HL-60 (cell line): ENCODE results near the gene CRYZL1.

Experiments
- POLR2AphosphoS5 ChIP-seq: IDR thresholded peaks from 2 replicates; pipeline ENCODE4 v1.6.1; 2012; ENCODE audit warnings: low read depth
- REST ChIP-seq: IDR thresholded peaks from 2 replicates; pipeline ENCODE4 v1.6.1; 2012; ENCODE audit warnings: low read depth; ENCODE audit not compliant: insufficient replicate concordance
- TF ChIP-seq, protein P1 (sequence below): IDR thresholded peaks from one replicate; pipeline ENCODE4 v1.5.1; 2011; ENCODE audit warnings: low read length, control low read depth, inconsistent platforms; ENCODE audit not compliant: insufficient read depth

DNA sequence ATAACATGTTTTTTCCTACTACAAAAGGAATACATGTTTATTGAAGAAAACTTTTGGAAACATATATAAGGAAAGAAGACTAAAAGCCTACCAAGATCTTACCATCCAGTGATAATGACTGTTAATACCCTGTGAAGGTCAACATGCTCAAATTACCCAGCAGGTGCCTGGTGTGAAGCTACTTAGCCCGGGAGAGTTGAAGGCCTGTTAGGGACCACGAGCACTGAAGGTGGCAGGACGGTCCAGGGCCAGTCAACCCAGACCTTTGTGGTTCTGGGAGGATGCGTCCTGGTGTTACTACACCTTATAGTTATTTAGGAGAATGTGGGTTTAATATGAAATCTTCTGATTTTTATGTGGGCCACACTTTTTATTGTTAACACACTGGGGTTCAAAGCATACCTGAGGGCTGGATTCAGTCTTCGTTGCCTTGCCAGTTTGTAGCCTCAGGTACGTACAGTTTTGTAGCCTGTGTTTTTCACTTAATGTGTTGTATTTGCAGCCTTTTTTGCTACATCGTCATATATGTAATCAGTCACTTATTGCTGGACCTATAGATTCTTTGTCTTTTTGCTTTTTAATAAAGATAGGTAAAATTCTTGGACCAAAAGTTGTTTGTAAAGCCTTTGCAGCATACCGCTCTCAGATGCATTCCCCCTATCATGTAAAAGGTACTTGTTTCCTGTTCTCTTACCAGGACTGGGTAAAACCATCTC, 10.6 kb upstream of the CRYZL1 start:
- TF ChIP-seq REST (no peak), POLR2AphosphoS5 (no peak)
- TF ChIP-seq, protein P1, sequence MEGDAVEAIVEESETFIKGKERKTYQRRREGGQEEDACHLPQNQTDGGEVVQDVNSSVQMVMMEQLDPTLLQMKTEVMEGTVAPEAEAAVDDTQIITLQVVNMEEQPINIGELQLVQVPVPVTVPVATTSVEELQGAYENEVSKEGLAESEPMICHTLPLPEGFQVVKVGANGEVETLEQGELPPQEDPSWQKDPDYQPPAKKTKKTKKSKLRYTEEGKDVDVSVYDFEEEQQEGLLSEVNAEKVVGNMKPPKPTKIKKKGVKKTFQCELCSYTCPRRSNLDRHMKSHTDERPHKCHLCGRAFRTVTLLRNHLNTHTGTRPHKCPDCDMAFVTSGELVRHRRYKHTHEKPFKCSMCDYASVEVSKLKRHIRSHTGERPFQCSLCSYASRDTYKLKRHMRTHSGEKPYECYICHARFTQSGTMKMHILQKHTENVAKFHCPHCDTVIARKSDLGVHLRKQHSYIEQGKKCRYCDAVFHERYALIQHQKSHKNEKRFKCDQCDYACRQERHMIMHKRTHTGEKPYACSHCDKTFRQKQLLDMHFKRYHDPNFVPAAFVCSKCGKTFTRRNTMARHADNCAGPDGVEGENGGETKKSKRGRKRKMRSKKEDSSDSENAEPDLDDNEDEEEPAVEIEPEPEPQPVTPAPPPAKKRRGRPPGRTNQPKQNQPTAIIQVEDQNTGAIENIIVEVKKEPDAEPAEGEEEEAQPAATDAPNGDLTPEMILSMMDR: no peak
